ENCODE measurements around the gene STK11IP.

Gene STK11IP

DNA sequence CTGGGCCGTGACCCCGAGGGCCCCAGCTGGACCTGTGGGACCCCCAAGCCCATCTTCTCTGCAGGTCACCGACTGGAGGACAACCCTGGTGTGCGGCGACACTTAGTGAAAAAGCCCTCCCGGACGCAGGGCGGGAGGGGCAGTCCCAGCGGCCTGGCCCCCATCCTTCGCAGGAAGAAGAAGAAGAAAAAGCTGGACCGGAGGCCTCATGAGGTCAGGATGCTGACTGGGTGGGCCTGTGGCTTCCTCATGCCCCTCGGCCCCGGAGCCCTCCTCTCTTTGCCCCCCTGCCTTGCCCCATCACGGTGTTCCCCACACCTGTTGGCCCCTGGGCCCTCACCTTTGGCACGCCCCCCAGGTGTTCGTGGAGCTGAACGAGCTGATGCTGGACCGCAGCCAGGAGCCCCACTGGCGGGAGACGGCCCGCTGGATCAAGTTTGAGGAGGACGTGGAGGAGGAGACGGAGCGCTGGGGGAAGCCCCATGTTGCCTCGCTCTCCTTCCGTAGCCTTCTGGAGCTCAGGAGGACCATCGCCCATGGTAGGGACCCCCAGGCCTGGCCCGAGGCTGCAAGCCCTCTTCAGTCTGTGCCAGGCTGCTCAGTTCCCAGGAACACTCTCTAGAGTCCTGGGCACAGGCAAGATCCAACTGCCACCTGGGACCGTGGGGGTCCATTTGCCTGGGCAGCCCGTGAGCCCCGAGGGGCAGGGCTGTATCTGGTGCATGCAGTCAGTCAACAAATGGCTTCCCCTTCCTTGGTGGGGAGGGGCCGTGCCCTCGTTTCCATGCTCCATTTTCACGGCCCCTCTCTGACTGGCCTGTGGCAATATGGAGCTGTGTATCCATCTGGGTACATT is 34.5 kb downstream of the STK11IP start:
- Mint-ChIP-seq H3K36me3 (ENCODE audit: low read depth) (peaks cover 8% of the 10 kb centered on the region), H3K4me1 (no peaks in the 10 kb centered on the region), H3K4me3 (no peak overlapping the region), H3K27me3 (ENCODE audit: low read depth) (peaks cover 4% of the 10 kb centered on the region), H3K9me3 (no peaks in the 10 kb centered on the region), H3K27ac (no peak overlapping the region)
- TF ChIP-seq, protein P1, sequence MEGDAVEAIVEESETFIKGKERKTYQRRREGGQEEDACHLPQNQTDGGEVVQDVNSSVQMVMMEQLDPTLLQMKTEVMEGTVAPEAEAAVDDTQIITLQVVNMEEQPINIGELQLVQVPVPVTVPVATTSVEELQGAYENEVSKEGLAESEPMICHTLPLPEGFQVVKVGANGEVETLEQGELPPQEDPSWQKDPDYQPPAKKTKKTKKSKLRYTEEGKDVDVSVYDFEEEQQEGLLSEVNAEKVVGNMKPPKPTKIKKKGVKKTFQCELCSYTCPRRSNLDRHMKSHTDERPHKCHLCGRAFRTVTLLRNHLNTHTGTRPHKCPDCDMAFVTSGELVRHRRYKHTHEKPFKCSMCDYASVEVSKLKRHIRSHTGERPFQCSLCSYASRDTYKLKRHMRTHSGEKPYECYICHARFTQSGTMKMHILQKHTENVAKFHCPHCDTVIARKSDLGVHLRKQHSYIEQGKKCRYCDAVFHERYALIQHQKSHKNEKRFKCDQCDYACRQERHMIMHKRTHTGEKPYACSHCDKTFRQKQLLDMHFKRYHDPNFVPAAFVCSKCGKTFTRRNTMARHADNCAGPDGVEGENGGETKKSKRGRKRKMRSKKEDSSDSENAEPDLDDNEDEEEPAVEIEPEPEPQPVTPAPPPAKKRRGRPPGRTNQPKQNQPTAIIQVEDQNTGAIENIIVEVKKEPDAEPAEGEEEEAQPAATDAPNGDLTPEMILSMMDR (IDR thresholded peaks at IDR 0.05; ENCODE audit: unreplicated experiment in 3 of 3), result no peak

DNA sequence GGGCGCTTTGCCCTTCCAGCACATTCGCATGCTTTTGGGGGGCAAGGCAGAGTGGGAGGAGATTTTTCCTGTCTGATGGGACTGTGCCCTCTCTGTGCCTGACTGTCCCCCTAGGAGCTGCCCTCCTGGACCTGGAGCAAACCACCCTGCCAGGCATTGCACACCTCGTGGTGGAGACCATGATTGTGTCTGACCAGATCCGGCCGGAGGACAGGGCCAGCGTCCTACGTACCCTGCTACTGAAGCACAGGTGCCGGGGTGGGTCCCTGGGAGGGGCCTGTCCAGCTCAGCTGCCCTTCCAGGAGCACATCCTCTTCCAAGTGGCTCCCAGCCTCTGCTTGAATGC is 35.1 kb downstream of the STK11IP start:
- Mint-ChIP-seq H3K4me3 (no peak overlapping the region), H3K4me1 (no peaks in the 10 kb centered on the region), H3K27me3 (ENCODE audit: low read depth) (peaks cover 3% of the 10 kb centered on the region), H3K36me3 (ENCODE audit: low read depth) (peaks cover 11% of the 10 kb centered on the region), H3K9me3 (no peaks in the 10 kb centered on the region), H3K27ac (no peak overlapping the region)
- TF ChIP-seq, protein P1 (IDR thresholded peaks at IDR 0.05; ENCODE audit: unreplicated experiment in 3 of 3), result no peak

DNA sequence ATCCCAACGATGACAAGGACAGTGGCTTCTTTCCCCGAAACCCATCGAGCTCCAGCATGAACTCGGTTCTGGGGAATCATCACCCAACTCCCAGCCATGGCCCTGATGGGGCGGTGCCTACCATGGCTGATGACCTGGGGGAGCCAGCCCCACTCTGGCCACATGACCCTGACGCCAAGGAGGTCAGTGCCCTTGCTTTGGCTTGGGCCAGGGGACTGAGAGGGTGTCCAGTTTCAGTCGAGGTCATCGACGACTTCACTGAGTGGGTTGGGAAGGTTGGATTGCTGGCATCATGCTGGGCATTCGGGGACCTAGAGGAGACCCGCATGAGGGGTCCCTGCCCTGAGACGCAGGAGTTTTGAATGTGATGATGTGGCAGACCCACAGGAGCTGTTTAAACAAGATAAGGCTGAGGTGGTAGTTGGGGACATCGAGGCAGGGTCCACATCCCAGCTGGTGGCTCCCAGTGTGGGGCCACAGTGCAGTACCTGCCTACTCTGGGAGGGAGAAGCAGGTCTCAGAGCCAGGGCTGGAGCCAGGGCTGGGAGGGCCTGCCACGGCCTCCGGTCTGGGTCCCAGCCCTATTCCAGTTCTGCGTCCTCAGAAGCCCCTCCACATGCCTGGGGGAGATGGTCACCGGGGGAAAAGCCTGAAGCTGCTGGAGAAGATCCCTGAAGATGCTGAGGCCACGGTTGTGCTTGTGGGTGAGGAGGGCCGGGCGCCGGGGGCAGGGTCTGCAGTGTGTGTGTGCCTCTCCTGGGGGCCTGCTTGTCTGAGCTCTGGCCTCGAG is 35.8 kb downstream of the STK11IP start:
- Mint-ChIP-seq H3K27ac (no peak overlapping the region), H3K36me3 (ENCODE audit: low read depth) (peaks cover 11% of the 10 kb centered on the region)

DNA sequence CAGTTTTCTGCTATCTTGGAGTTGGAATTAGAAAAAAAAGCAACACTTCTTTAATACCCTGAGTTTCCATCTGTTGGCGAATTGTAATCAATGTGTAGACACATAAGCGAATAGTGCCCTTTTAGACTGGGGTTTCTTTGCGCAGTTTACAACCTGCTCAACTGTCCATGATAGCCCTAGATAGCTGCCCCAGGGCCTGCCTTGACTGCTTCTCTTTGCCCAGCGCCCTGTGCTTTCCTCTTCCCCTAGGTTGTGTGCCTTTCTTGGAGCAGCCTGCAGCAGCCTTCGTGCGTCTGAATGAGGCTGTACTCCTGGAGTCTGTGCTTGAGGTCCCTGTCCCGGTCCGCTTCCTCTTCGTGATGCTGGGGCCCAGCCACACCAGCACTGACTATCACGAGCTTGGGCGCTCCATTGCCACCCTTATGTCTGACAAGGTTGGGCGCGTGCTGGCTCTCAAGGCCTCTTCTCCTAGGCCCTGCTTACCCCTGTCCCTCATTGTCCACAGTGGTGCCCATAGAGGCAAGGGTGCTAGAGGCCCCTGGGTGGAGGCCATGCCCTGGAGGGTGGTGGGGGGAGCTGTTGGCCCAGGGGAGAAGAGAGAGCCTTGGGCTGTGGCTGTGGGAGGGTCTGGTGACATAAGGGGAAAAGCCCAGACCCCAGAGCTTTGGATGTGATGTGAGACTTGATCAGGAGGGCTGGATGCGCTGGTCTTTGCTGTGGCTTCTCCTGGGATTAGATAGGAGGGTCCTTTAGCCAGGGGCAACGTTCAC is 36.7 kb downstream of the STK11IP start:
- TF ChIP-seq, protein P1 (IDR thresholded peaks at IDR 0.05; ENCODE audit: unreplicated experiment in 3 of 3), result no peak
- Mint-ChIP-seq H3K9me3 (no peaks in the 10 kb centered on the region), H3K27me3 (ENCODE audit: low read depth) (peaks cover 3% of the 10 kb centered on the region), H3K4me3 (peak overlapping the region in 1 of 3 experiments; percentile 1), H3K4me1 (no peaks in the 10 kb centered on the region), H3K27ac (no peak overlapping the region), H3K36me3 (ENCODE audit: low read depth) (peaks cover 11% of the 10 kb centered on the region)

More for the DNA sequence above, 35.8 kb downstream of the STK11IP start:
- TF ChIP-seq, protein P1 (IDR thresholded peaks at IDR 0.05; ENCODE audit: unreplicated experiment in 3 of 3), result no peak
- H3K27me3 Mint-ChIP-seq (ENCODE audit: low read depth), result peaks cover 3% of the 10 kb centered on the region
- no peaks in the 10 kb centered on the region for H3K4me1 Mint-ChIP-seq
- H3K9me3 Mint-ChIP-seq, result no peaks in the 10 kb centered on the region
- no peak overlapping the region for H3K4me3 Mint-ChIP-seq

DNA sequence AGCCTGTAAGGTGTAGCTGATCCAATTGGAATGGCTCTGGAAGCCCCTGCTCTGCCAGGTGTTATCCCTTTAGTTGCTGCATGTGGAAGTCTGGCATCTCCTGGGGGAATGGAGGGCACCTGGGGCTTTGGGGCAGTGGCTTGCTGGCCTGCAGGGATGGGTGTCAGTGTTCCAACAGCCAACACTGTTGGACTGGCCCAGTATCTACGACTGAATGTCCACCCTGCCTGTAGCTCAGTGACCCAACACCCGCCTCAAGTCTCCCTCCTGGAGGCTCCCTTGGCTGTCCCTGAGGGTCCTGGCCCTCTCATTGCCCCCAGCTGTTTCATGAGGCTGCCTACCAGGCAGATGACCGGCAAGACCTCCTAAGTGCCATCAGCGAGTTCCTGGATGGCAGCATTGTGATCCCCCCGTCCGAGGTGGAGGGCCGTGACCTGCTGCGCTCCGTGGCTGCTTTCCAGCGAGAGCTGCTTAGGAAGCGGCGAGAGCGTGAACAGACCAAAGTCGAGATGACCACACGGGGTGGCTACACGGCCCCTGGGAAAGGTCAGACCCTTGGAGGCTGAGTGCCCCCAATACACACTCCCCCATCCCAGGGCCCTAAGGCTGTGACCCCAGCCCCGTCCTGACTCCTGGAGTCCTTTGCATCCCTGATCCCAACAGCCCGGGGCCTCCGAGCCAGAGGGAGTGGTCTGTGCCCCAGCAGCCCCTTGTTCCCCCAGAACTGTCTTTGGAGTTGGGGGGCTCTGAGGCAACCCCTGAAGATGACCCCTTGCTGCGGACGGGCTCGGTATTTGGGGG is 37.5 kb downstream of the STK11IP start:
- Mint-ChIP-seq H3K4me3 (no peak overlapping the region), H3K27me3 (ENCODE audit: low read depth) (peaks cover 3% of the 10 kb centered on the region), H3K9me3 (no peaks in the 10 kb centered on the region), H3K36me3 (ENCODE audit: low read depth) (peaks cover 11% of the 10 kb centered on the region), H3K4me1 (no peaks in the 10 kb centered on the region), H3K27ac (no peak overlapping the region)
- TF ChIP-seq, protein P1 (IDR thresholded peaks at IDR 0.05; ENCODE audit: unreplicated experiment in 3 of 3), result no peak

All from nephron (organoid).